Measurements from ENCODE around the gene PLXNB2. TPM values are rescaled to one million over a fixed set of nuclear protein-coding genes. Genes with fewer than 3 reads are reported as not detected.

PLXNB2 gene
- total and polyA plus RNA-seq, 12 donors, result 12.4 to 431 (median 296) TPM

DNA sequence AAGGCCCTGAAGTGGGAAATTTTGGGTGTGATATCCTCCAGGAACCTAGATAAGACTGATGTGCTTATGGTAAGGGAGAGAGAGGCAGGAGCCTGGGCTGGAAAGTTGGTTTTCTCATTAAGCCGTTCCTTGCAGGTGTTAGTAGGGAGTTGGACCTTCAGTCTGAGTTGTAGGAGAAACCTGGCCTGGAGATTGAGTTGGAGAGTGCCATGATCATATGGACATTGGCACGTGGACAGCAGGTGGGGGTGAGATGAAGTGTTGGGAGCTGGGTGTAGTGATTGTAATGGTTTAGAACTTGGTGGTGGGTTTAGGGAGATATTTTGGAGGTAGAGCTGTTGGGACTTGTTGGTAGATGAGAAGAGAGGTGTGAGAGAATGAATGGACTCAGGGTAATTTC, 40.6 kb upstream of the PLXNB2 start:
- Histone ChIP-seq H3K4me3 (no peak overlapping the region), H3K27me3 (no peaks in the 10 kb centered on the region), H3K27ac (no peak overlapping the region), H3K36me3 (replicated peaks in 1 of 2) (no peaks in the 10 kb centered on the region), H3K9me3 (replicated peaks in 1 of 3) (no peaks in the 10 kb centered on the region), H3K4me1 (replicated peaks in 1 of 2) (peaks cover 0 to 5% of the 10 kb centered on the region in 2 donors)
- TF ChIP-seq, protein P1, sequence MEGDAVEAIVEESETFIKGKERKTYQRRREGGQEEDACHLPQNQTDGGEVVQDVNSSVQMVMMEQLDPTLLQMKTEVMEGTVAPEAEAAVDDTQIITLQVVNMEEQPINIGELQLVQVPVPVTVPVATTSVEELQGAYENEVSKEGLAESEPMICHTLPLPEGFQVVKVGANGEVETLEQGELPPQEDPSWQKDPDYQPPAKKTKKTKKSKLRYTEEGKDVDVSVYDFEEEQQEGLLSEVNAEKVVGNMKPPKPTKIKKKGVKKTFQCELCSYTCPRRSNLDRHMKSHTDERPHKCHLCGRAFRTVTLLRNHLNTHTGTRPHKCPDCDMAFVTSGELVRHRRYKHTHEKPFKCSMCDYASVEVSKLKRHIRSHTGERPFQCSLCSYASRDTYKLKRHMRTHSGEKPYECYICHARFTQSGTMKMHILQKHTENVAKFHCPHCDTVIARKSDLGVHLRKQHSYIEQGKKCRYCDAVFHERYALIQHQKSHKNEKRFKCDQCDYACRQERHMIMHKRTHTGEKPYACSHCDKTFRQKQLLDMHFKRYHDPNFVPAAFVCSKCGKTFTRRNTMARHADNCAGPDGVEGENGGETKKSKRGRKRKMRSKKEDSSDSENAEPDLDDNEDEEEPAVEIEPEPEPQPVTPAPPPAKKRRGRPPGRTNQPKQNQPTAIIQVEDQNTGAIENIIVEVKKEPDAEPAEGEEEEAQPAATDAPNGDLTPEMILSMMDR (IDR thresholded peaks at IDR 0.05), result no peak
- TF ChIP-seq POLR2A (IDR thresholded peaks at IDR 0.05), result no peak
- no peak for DNase-seq
- 65 to 79% (median 73%) methylated on average over 2 of the region's 2 CpGs for WGBS, 4 donors
- intact Hi-C loops (cut with DNase I), result no loop called here

DNA sequence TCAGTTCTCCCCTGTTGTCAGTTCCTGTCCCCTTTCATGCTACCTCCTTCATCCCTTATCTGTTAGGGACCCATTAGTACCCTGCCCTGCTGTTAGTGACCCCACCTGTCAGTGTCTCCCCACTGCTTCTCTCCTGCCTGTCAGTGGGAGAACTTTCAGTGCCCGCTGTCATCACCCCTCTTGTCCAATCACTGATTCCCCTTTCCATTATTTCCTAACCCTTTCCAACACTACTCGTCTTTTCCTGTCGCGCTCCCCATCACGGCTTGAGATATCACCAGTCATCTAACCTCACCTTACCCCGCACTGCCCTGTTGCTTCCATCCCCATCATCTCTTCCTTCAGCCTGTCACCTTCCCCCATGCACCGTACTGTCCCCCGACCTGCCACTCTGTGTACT, 39.7 kb upstream of the PLXNB2 start:
- Histone ChIP-seq H3K9me3 (replicated peaks in 1 of 3) (no peaks in the 10 kb centered on the region), H3K4me3 (no peak overlapping the region), H3K27me3 (no peaks in the 10 kb centered on the region), H3K4me1 (replicated peaks in 1 of 2) (peaks cover 6 to 11% of the 10 kb centered on the region in 2 donors), H3K27ac (peak overlapping the region in 1 of 5 donors; percentile 16), H3K36me3 (replicated peaks in 1 of 2) (no peaks in the 10 kb centered on the region)
- TF ChIP-seq, protein P1 (IDR thresholded peaks at IDR 0.05), result no peak
- no peak for TF ChIP-seq POLR2A (IDR thresholded peaks at IDR 0.05)
- DNase-seq, result no peak
- WGBS, 4 donors, result 74 to 78% (median 77%) methylated on average over 8 of the region's 8 CpGs
- intact Hi-C loops (cut with DNase I), result no loop called here

DNA sequence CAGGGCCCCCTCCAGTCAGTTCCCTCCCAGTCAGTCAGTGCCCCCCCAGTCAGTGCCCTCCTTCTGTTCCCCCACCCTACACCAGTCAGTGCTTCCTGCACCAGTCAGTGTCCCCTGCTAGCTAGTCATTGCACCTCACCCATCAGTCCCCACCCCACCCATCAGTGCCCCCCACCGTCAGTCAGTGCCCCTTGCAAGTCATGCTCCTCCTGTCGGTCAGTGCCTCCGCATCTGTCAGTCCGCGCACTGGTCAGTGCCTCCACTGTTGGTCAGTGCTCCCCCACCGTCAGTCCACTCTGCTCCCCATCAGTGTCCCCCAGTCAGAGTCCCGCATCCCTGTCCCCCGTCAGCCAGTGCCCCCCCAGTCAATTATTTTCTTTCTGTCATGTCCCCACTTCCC, 39.0 kb upstream of the PLXNB2 start:
- Histone ChIP-seq H3K36me3 (replicated peaks in 1 of 2) (no peaks in the 10 kb centered on the region), H3K27me3 (no peaks in the 10 kb centered on the region), H3K9me3 (replicated peaks in 1 of 3) (no peaks in the 10 kb centered on the region), H3K4me1 (replicated peaks in 1 of 2) (peaks cover 9 to 13% of the 10 kb centered on the region in 2 donors), H3K4me3 (no peak overlapping the region), H3K27ac (peak overlapping the region in 1 of 5 donors; percentile 16)
- DNase-seq, result no peak
- intact Hi-C loops (cut with DNase I), result no loop called here
- TF ChIP-seq, protein P1 (IDR thresholded peaks at IDR 0.05), result no peak
- no peak for TF ChIP-seq POLR2A (IDR thresholded peaks at IDR 0.05)
- WGBS, 4 donors, result 57 to 70% (median 65%) methylated on average over 3 to 8 of the region's 8 CpGs

DNA sequence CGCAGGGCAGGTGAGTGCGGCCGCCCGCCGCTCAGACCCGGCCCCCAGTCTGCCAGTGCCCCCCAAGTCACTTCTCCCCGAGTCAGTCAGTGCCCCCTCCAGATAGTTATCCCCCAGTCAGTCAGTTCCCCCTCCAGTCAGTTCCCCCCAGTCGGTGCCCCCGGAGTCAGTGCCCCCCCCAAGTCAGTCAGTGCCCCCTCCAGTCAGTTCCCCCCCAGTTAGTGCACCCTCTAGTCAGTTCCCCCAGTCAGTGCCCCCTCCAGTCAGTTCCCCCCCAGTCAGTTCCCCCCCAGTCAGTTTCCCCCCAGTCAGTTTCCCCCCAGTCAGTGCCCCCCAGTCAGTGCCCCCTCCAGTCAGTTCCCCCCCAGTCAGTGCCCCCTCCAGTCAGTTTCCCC, 36.1 kb upstream of the PLXNB2 start:
- Histone ChIP-seq H3K27ac (peak overlapping the region in 4 of 5 donors; percentile 63 to 89 (median 70)), H3K36me3 (replicated peaks in 1 of 2) (no peaks in the 10 kb centered on the region), H3K4me3 (peak overlapping the region; percentile 62 to 99 (median 76)), H3K9me3 (replicated peaks in 1 of 3) (no peaks in the 10 kb centered on the region), H3K4me1 (replicated peaks in 1 of 2) (peaks cover 9 to 13% of the 10 kb centered on the region in 2 donors), H3K27me3 (no peaks in the 10 kb centered on the region)
- intact Hi-C loops (cut with DNase I), result loop anchor here (2.0 to 5.0 kb wide), 2 partner anchors 69 to 91 kb away; partner anchors contain the start of gene HDAC10 (in 1 of the 2)
- 0 to 1% (median 0%) methylated on average over 2 to 9 of the region's 9 CpGs for WGBS, 4 donors
- DNase-seq, result no peak
- no peak for TF ChIP-seq POLR2A (IDR thresholded peaks at IDR 0.05)
- TF ChIP-seq, protein P1 (IDR thresholded peaks at IDR 0.05), result no peak
